Transverse colon (tissue), 3 donors: ENCODE data around the gene PI16.

Source experiments
- EP300 ChIP-seq: sonication (generic); formaldehyde crosslinking; IDR thresholded peaks from one replicate; pipeline ENCODE4 v1.6.1; 2017; ENCODE audit warnings: antibody characterized with exemption, low read depth
- POLR2A ChIP-seq: fragments of 450-650 bp; IDR thresholded peaks from one replicate; pipeline ENCODE4 v1.6.1; 2016; ENCODE audit warnings: antibody characterized with exemption, mild to moderate bottlenecking, moderate library complexity
- TF ChIP-seq, protein P1 (sequence below), 5 experiments: fragments of 200-600 bp in 3 of 5; fragments of 450-650 bp in 2 of 5; sonication (generic) in 3 of 5; IDR thresholded peaks; 1 replicate in 2 of 5; 2 replicates in 3 of 5; pipeline ENCODE4 v1.5.1; 2016 to 2017; ENCODE audit warnings: antibody characterized with exemption in 5 of 5, inconsistent platforms in 3 of 5, mild to moderate bottlenecking in 2 of 5, moderate library complexity in 1 of 5

DNA sequence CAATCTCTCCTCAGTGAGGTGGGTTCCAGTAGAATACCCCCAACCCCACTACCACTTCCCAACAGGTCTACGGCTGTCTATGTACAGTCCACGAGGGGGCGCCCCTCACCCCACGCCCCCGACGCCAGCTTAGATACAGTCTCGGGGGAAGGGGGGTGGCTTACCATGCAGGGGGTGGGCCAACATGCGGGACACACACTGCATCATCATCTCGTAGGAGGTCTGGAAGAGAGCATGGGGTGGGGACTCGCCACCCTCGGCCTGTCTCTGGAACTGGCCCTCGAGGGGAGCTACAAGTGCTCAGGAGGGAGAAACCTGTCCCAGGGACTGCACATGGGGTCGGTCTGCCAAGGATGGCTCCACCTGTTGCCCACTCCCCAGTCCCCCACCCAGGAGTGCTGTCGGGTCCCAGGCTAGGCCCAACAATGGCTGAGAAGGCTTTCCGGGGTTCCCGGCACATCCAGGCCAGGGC lies 23.0 kb downstream of the PI16 start:
- TF ChIP-seq, protein P1, sequence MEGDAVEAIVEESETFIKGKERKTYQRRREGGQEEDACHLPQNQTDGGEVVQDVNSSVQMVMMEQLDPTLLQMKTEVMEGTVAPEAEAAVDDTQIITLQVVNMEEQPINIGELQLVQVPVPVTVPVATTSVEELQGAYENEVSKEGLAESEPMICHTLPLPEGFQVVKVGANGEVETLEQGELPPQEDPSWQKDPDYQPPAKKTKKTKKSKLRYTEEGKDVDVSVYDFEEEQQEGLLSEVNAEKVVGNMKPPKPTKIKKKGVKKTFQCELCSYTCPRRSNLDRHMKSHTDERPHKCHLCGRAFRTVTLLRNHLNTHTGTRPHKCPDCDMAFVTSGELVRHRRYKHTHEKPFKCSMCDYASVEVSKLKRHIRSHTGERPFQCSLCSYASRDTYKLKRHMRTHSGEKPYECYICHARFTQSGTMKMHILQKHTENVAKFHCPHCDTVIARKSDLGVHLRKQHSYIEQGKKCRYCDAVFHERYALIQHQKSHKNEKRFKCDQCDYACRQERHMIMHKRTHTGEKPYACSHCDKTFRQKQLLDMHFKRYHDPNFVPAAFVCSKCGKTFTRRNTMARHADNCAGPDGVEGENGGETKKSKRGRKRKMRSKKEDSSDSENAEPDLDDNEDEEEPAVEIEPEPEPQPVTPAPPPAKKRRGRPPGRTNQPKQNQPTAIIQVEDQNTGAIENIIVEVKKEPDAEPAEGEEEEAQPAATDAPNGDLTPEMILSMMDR (IDR thresholded peaks at IDR 0.05), result peak in 3 of 5 experiments; percentile 17 to 32 (median 18)
- no peak for TF ChIP-seq EP300
- no peak for TF ChIP-seq POLR2A
